Heart right ventricle (tissue), 16 donors: Measurements from ENCODE around the gene KLHDC8B. TPM values are rescaled to one million over a fixed set of nuclear protein-coding genes. Genes with fewer than 3 reads are reported as not detected.

Source experiments
- ATAC-seq, 8 donors: fragments of 200-7000 bp; cut with Tn5 transposase; one replicate each; pipeline ENCODE4 v1.9.1; 2020; ENCODE audit warnings: mild to moderate bottlenecking in 8 of 8, moderate library complexity in 8 of 8, moderate number of reproducible peaks in 1 of 8
- DNase-seq, 2 donors: peaks; one replicate each; pipeline ENCODE4 v3.0.0-alpha.2; 2020
- H3K27ac ChIP-seq, 10 donors: fragments of 200-600 bp; sonication (generic) in 2 of 10; one replicate each; pipeline versions ENCODE4 v1.5.0 to v1.8.0; 2020 to 2022; ENCODE audit warnings: mild to moderate bottlenecking in 3 of 10
- H3K27me3 ChIP-seq, 7 donors: fragments of 200-600 bp; one replicate each; pipeline ENCODE4 v1.8.0; 2021 to 2022; ENCODE audit warnings: mild to moderate bottlenecking in 2 of 7
- H3K36me3 ChIP-seq, 9 donors: fragments of 200-600 bp; sonication (generic) in 1 of 9; one replicate each; pipeline versions ENCODE4 v1.5.0 to v1.8.0; 2020 to 2022; ENCODE audit warnings: mild to moderate bottlenecking in 2 of 9
- H3K4me1 ChIP-seq, 9 donors: fragments of 200-600 bp; sonication (generic) in 1 of 9; one replicate each; pipeline versions ENCODE4 v1.5.0 to v1.8.0; 2020 to 2022; ENCODE audit warnings: mild to moderate bottlenecking in 4 of 9
- H3K4me3 ChIP-seq, 10 donors: fragments of 200-600 bp; sonication (generic) in 2 of 10; one replicate each; pipeline versions ENCODE4 v1.5.0 to v1.8.0; 2020 to 2022; ENCODE audit warnings: mild to moderate bottlenecking in 7 of 10, moderate library complexity in 2 of 10
- H3K9me3 ChIP-seq, 11 donors: fragments of 200-600 bp in 10 of 11; sonication (generic) in 2 of 11; one replicate each; pipeline versions ENCODE4 v1.5.0 to v1.8.0; 2013 to 2022; ENCODE audit warnings: mild to moderate bottlenecking in 2 of 11, control low read depth in 1 of 11, moderate library complexity in 1 of 11
- CTCF ChIP-seq, 9 donors: fragments of 200-600 bp; sonication (generic) in 2 of 9; IDR thresholded peaks; one replicate each; pipeline versions ENCODE4 v1.5.0 to v1.8.0; 2021 to 2022; ENCODE audit warnings: antibody characterized with exemption in 9 of 9, mild to moderate bottlenecking in 5 of 9, moderate library complexity in 1 of 9
- WGBS, 2 donors: extraction: QIAGEN DNeasy Blood & Tissue Kit; methylation state at CpG; one replicate each; pipeline ENCODE4 v1.1.7; 2013; ENCODE audit warnings: inconsistent platforms in 1 of 2; 5-methylcytosine and 5-hydroxymethylcytosine counted together
- intact Hi-C, 10 donors: fragments of 100-400 bp; cut with DNase I; formaldehyde crosslinking; loops; one replicate each; pipeline versions ENCODE4 v1.11.1 to v1.14.2; 2022
- polyA plus RNA-seq, 2 donors: library from polyadenylated mRNA; stranded (reverse); fragments of 200-250 nt; gene quantifications; one replicate each; pipeline ENCODE4 v1.2.3, GENCODE V29; 2013
- total RNA-seq, 10 donors: library from RNA; stranded (reverse); fragmentation: NEBNext Ultra II Directional in 3 of 10; extraction: Animal tissue kit (Norgen Biotek cat#: 25700) in 3 of 10; gene quantifications; one replicate each; pipeline versions ENCODE4 v1.2.1 to v1.2.4, GENCODE V29; 2021 to 2023
- donor health status: Arrhythmogenic right ventricular cardiomyopathy.
- donor health status: ischemic (EF 13 %, LVEDD 7.1; RV severe dilation, severe dysfunction).
- donor health status: healthy with polysubstance abuse.
- donor health status: DM: no; HTN: yes; CAD: no.
- donor health status: DM: no; HTN: no; CAD: no.
- donor health status: ischemic (EF 25% LVEDD 6.9; RV normal size, moderate dysfunction).
- donor health status: ischemic (EF 25% LVEDD 5.7; RV mildly dilated, moderate dysfunction).
- donor health status: healthy.
- donor health status: DM: yes; HTN: yes; CAD: no.
- donor health status: Ischemic cardiomyopathy.
- donor health status: ischemic (EF 35%, LVEDD 5.7; RV mildly dilated, moderate dysfunction).
- donor health status: nonischemic (EF 11% LVEDD 7.7; RV severe dilation, severe dysfunction).
- donor health status: DM: yes; HTN: yes; CAD: no.
- donor health status: PGD.
- donor health status: ischemic (EF 29% LVEDD 5.4; RV normal size, mild dysfunction).
- donor health status: nonischemic (EF 23%, LVEDD 6.1; RV moderate dilation, normal function).

Gene KLHDC8B
- total and polyA plus RNA-seq, 12 donors: 56.2 to 190 (median 117) TPM

DNA sequence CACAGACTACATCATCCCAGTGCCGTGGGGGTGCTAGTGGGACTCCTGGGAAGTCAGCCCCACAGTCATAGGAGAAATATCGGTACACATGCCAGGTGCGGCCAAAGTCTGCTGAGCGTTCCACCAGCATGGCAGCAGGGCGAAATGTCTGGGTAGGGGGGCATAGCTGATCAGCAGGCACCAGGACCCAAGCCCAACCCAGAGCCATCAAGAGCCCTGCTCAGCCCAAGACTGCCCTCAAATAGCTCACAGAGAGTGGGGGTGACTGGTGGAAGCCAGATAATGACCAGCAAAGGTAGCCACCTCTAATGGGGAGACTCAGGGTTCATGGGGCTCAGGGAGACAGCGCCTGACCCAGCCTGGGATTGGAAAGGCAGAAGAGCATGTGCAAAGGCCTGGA is 39.8 kb upstream of the KLHDC8B start:
- intact Hi-C loops: loop anchor here in 4 of 10 donors (5.0 kb wide), 4 partner anchors 36 to 91 kb away; partner anchors contain the start of genes CCDC71 (in 2 of the 4), QRICH1 (in 2 of the 4) and KLHDC8B (in 1 of the 4)
- peaks cover 15 to 46% (median 35%) of the 10 kb centered on the region in 9 donors for H3K4me1 ChIP-seq
- H3K36me3 ChIP-seq: peaks cover 0 to 53% (median 37%) of the 10 kb centered on the region in 9 donors
- H3K4me3 ChIP-seq: peak overlapping the region; percentile 61 to 97 (median 78)
- H3K27me3 ChIP-seq: no peaks in the 10 kb centered on the region
- DNase-seq (no peak), ATAC-seq (no peak)
- no peak for TF ChIP-seq CTCF (IDR thresholded peaks at IDR 0.05)
- H3K27ac ChIP-seq: peak overlapping the region; percentile 85 to 99 (median 94)
- no peaks in the 10 kb centered on the region for H3K9me3 ChIP-seq
- 74% methylated on average over 6 of the region's 6 CpGs for WGBS, 2 donors

DNA sequence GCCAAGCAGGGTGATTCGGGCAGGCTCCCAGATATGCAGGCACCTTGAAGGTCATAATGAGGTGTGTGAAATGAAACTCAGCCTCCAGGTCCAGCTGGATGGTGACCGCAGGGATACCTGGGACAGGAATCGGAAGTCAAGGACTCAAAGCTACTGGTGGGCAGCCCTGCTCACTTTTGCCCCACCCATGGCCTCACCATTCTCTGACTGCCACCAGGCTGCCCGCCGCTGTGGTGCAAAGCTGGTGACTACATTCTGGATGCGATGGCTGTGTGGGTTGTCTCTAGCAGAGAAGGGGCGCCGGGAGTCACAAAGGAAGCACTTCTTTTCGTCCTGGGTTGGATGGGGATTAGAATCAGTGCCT is 39.3 kb upstream of the KLHDC8B start:
- intact Hi-C loops: loop anchor here in 4 of 10 donors (5.0 kb wide), 4 partner anchors 35 to 90 kb away; partner anchors contain the start of genes CCDC71 (in 2 of the 4), QRICH1 (in 2 of the 4) and KLHDC8B (in 1 of the 4)
- Histone ChIP-seq H3K4me3 (peak overlapping the region; percentile 61 to 97 (median 78)), H3K36me3 (peaks cover 0 to 49% (median 32%) of the 10 kb centered on the region in 9 donors), H3K4me1 (peaks cover 15 to 46% (median 35%) of the 10 kb centered on the region in 9 donors), H3K27ac (peak overlapping the region; percentile 85 to 99 (median 94)), H3K27me3 (no peaks in the 10 kb centered on the region), H3K9me3 (no peaks in the 10 kb centered on the region)
- no peak for TF ChIP-seq CTCF (IDR thresholded peaks at IDR 0.05)
- peak in 2 of 8 donors; percentile 1 to 3 for ATAC-seq
- no peak for DNase-seq
- WGBS, 2 donors: 20 to 34% methylated on average over 9 of the region's 9 CpGs

GRCh38 chr3:49132437-49133225 is 38.8 kb upstream of the KLHDC8B start, which contains the start of gene LAMB2:
TSS of gene LAMB2 (minus strand) at chr3:49133050. CDS start at chr3:49132867, 183 bp downstream.
- DNase-seq (peak; percentile 79 to 90), ATAC-seq (peak; percentile 75 to 93 (median 86))
- Histone ChIP-seq H3K27ac (peak within 1 kb of the TSS; percentile 85 to 99 (median 94)), H3K27me3 (no peaks in the 10 kb centered on the region), H3K4me3 (peak within 1 kb of the TSS; percentile 61 to 97 (median 78)), H3K9me3 (no peaks in the 10 kb centered on the region), H3K4me1 (peaks cover 15 to 46% (median 35%) of the 10 kb centered on the region in 9 donors), H3K36me3 (peaks cover 0 to 43% (median 31%) of the 10 kb centered on the region in 9 donors)
- WGBS, 2 donors: 1 to 4% methylated on average over 28 of the region's 28 CpGs
- intact Hi-C loops: loop anchor here in 4 of 10 donors (5.0 kb wide), 4 partner anchors 35 to 90 kb away; partner anchors contain the start of genes CCDC71 (in 2 of the 4), QRICH1 (in 2 of the 4) and KLHDC8B (in 1 of the 4)
- peak in 3 of 9 donors; percentile 6 to 23 (median 14) for TF ChIP-seq CTCF (IDR thresholded peaks at IDR 0.05)

- ATAC-seq (peak; percentile 79 to 93 (median 86)), DNase-seq (peak; percentile 88 to 93)
- peak in 1 of 9 donors; percentile 0 for TF ChIP-seq CTCF (IDR thresholded peaks at IDR 0.05)
- Histone ChIP-seq H3K4me1 (peaks cover 15 to 46% (median 35%) of the 10 kb centered on the region in 9 donors), H3K4me3 (peak overlapping the region; percentile 61 to 97 (median 78)), H3K36me3 (peaks cover 0 to 35% (median 26%) of the 10 kb centered on the region in 9 donors), H3K27me3 (no peaks in the 10 kb centered on the region), H3K27ac (peak overlapping the region; percentile 85 to 99 (median 94)), H3K9me3 (no peaks in the 10 kb centered on the region)
- WGBS, 2 donors: 0 to 2% methylated on average over 29 to 30 of the region's 30 CpGs
- intact Hi-C loops: loop anchor here in 4 of 10 donors (5.0 kb wide), 4 partner anchors 34 to 89 kb away; partner anchors contain the start of genes CCDC71 (in 2 of the 4), QRICH1 (in 2 of the 4) and KLHDC8B (in 1 of the 4)
These were observed 38.0 kb upstream of the KLHDC8B start for GRCh38 chr3:49133226-49133951.
